ENCODE results near the gene EIF5.

DNA sequence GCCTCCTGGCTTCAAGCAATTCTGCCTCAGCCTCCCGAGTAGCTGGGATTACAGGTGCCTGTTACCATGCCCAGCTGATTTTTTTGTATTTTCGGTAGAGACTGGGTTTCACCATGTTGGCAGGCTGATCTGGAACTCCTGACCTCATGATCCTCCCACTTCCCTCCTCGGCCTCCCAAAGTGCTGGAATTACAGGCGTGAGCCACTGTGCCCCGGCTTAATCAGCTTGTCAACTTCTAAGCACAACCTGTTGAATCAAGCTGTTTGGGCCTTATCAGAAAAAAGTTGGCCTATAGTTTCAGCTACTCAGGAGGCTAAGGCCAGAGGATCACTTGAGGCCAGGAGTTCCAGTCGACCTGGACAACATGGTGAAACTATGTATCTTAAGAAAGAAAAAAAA is 59.0 kb downstream of the EIF5 start:
- TF ChIP-seq, protein P1, sequence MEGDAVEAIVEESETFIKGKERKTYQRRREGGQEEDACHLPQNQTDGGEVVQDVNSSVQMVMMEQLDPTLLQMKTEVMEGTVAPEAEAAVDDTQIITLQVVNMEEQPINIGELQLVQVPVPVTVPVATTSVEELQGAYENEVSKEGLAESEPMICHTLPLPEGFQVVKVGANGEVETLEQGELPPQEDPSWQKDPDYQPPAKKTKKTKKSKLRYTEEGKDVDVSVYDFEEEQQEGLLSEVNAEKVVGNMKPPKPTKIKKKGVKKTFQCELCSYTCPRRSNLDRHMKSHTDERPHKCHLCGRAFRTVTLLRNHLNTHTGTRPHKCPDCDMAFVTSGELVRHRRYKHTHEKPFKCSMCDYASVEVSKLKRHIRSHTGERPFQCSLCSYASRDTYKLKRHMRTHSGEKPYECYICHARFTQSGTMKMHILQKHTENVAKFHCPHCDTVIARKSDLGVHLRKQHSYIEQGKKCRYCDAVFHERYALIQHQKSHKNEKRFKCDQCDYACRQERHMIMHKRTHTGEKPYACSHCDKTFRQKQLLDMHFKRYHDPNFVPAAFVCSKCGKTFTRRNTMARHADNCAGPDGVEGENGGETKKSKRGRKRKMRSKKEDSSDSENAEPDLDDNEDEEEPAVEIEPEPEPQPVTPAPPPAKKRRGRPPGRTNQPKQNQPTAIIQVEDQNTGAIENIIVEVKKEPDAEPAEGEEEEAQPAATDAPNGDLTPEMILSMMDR (IDR thresholded peaks at IDR 0.05 in 8 of 11, conservative IDR thresholded peaks at IDR 0.05 in 3 of 11), result no peak
- TF ChIP-seq POLR2A (IDR thresholded peaks at IDR 0.05), result no peak
